ENCODE measurements around the gene MSI2.

DNA sequence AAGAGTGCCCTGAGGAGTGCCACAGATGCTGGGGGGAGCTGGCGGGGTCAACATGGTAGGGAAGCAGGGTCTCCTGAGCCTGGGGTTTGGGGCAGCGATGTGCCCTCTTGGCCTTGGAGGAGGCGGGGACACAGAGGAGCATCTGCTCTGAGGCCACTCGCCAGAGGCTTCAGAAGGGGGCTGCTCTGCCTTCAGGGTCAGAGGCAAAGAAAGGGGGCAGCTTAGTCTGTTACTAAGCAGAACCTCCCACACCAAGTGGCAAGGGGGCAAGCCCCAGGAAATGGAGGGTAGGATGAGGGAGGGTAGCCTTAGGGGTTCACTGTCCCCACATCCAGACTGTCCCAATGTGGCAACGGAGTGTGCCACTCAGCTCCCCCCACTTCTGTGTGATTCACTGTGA is 470.5 kb downstream of the MSI2 start:
- TF ChIP-seq YY1 (IDR thresholded peaks at IDR 0.05; ENCODE audit: low read depth) (no peak), RAD21 (IDR thresholded peaks at IDR 0.05; ENCODE audit: low read depth) (no peak), TAF1 (IDR thresholded peaks at IDR 0.05; ENCODE audit: low read depth) (no peak), ZBTB7A (IDR thresholded peaks at IDR 0.05; ENCODE audit: low read depth) (no peak), NFIC (IDR thresholded peaks at IDR 0.05) (no peak), EGR1 (IDR thresholded peaks at IDR 0.05) (no peak), EP300 (IDR thresholded peaks at IDR 0.05; ENCODE audit: borderline replicate concordance) (no peak), CREB1 (IDR thresholded peaks at IDR 0.05; ENCODE audit: low read depth) (no peak), TCF12 (IDR thresholded peaks at IDR 0.05; ENCODE audit: low read depth) (no peak), USF1 (IDR thresholded peaks at IDR 0.05) (no peak), CEBPB (IDR thresholded peaks at IDR 0.05) (no peak)
- TF ChIP-seq, protein P1, sequence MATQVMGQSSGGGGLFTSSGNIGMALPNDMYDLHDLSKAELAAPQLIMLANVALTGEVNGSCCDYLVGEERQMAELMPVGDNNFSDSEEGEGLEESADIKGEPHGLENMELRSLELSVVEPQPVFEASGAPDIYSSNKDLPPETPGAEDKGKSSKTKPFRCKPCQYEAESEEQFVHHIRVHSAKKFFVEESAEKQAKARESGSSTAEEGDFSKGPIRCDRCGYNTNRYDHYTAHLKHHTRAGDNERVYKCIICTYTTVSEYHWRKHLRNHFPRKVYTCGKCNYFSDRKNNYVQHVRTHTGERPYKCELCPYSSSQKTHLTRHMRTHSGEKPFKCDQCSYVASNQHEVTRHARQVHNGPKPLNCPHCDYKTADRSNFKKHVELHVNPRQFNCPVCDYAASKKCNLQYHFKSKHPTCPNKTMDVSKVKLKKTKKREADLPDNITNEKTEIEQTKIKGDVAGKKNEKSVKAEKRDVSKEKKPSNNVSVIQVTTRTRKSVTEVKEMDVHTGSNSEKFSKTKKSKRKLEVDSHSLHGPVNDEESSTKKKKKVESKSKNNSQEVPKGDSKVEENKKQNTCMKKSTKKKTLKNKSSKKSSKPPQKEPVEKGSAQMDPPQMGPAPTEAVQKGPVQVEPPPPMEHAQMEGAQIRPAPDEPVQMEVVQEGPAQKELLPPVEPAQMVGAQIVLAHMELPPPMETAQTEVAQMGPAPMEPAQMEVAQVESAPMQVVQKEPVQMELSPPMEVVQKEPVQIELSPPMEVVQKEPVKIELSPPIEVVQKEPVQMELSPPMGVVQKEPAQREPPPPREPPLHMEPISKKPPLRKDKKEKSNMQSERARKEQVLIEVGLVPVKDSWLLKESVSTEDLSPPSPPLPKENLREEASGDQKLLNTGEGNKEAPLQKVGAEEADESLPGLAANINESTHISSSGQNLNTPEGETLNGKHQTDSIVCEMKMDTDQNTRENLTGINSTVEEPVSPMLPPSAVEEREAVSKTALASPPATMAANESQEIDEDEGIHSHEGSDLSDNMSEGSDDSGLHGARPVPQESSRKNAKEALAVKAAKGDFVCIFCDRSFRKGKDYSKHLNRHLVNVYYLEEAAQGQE (IDR thresholded peaks at IDR 0.05; ENCODE audit: low read depth), result no peak
- TF ChIP-seq, protein P2, sequence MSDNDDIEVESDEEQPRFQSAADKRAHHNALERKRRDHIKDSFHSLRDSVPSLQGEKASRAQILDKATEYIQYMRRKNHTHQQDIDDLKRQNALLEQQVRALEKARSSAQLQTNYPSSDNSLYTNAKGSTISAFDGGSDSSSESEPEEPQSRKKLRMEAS (IDR thresholded peaks at IDR 0.05), result no peak

All from Ishikawa (cell line).